ENCODE measurements around the gene IFRD2. TPM values are rescaled to one million over a fixed set of nuclear protein-coding genes. Genes with fewer than 3 reads are reported as not detected.

Gene IFRD2
- total and polyA plus RNA-seq, 9 of the 15 experiments (the other 6 are each of a cell fraction or from before 2014, with no cell fraction given) = 30.5 to 115 (median 52.8) TPM

DNA sequence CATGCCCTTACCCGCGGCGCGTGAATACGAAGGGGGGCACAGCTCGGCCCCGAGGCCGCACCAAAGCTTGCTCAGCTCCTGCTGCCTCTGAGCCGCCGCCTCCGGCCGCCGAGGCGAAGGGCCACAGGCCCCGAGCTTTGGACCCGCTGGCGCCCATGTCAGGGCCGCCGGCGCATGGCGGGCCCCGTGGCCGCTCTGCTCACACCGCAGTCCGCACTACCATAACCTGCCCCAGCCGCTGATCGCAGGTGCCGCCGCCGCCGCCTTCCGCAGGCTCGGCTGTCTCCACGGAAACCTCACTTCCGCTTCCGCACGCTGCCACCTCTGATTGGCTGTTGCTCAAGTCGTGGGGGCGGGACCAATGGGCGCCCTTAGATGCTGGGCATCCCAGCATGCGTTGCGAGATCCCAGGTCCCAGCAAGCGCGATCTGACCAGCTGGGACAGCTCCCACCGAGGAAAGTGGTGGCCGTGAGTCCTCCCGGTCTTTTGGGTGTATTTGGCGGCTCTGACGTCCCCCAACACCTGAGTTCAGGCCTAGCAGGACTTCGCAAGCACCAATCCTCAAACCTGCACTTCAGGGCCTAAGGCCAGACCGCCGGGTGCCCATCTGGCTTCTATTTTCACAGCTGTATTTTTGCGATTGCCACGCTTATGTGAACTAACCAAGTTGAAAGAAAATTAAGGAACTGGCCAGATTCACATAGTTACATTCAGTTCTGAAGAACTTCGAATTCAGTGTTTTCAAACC, 35.9 kb upstream of the IFRD2 start, which contains the start of gene TUSC2 (continued):
- TF ChIP-seq TFE3 (CRISPR knock-in tag; IDR thresholded peaks at IDR 0.05) (no peak), MBD2 (IDR thresholded peaks at IDR 0.05; ENCODE audit: borderline replicate concordance, low read depth) (peak; percentile 75; the same call in 1 of the 2 replicates), ATF7 (IDR thresholded peaks at IDR 0.05) (0 out of 2 replicates have a peak, but pooled peaks have one; percentile 41), PHF8 (IDR thresholded peaks at IDR 0.05; ENCODE audit: borderline replicate concordance, low read length) (peak; percentile 73; the same call in 1 of the 2 replicates), NFYB (IDR thresholded peaks at IDR 0.05; ENCODE audit: extremely low read depth, insufficient read length) (peak; percentile 92), LCOR (CRISPR knock-in tag; IDR thresholded peaks at IDR 0.05) (0 out of 2 replicates have a peak, but pooled peaks have one; percentile 37), CREBBP (IDR thresholded peaks at IDR 0.05; ENCODE audit: low read depth, low read length) (no peak), ELF1 (tag; IDR thresholded peaks at IDR 0.05) (peak; percentile 69), ZBTB11 (CRISPR knock-in tag; IDR thresholded peaks at IDR 0.05) (peak in 1 of 3 experiments; percentile 53; a peak in 1 of 6 replicates), SETDB1 (IDR thresholded peaks at IDR 0.05; ENCODE audit: low read length) (no peak), TRIM28 (IDR thresholded peaks at IDR 0.05) (no peak), FIP1L1 (IDR thresholded peaks at IDR 0.05; ENCODE audit: low read depth, low read length, poor library complexity, severe bottlenecking) (peak; percentile 79), POLR2AphosphoS5 (IDR thresholded peaks at IDR 0.05; ENCODE audit: control insufficient read depth, insufficient read depth, low read depth, low read length) (peak; percentile 38; the same call in 1 of the 2 replicates), ZBTB1 (CRISPR knock-in tag; IDR thresholded peaks at IDR 0.05; ENCODE audit: borderline replicate concordance, low read depth) (0 out of 2 replicates have a peak, but pooled peaks have one; percentile 44), XRCC5 (IDR thresholded peaks at IDR 0.05; ENCODE audit: low read depth, low read length) (0 out of 2 replicates have a peak, but pooled peaks have one; percentile 49), ATF1 (CRISPR knock-in tag; IDR thresholded peaks at IDR 0.05) (no peak), ATF1 (tag; IDR thresholded peaks at IDR 0.05) (peak; percentile 75), RBM22 (IDR thresholded peaks at IDR 0.05; ENCODE audit: low read depth, low read length, poor library complexity, severe bottlenecking) (peak; percentile 96)
- TF ChIP-seq, protein P1, sequence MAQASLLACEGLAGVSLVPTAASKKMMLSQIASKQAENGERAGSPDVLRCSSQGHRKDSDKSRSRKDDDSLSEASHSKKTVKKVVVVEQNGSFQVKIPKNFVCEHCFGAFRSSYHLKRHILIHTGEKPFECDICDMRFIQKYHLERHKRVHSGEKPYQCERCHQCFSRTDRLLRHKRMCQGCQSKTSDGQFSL (CRISPR knock-in tag; IDR thresholded peaks at IDR 0.05) = no peak
- TF ChIP-seq, protein P1 (tag; IDR thresholded peaks at IDR 0.05) = no peak
